Stimulated activated CD4-positive, alpha-beta T cell treated with anti-CD3 and anti-CD28 coated beads, Interleukin-2, amount 100 ng/mL, for 4 hours (primary cell): ENCODE results near the gene CYP2A7.
"Not testable (repeated sequence)": the region's sequence is repeated elsewhere in the genome, so short reads cannot be mapped to it uniquely, and the experiment has no call there.

Source experiments
- DNase-seq: peaks from one replicate; pipeline ENCODE4 v3.0.0-alpha.2; 2020; ENCODE audit warnings: low read depth

The CYP2A7 gene

GRCh38 chr19:40842997-40843652, 38.9 kb downstream of the CYP2A7 start:
- DNase-seq: not testable (repeated sequence)

- not testable (repeated sequence) for DNase-seq
These were observed 40.0 kb downstream of the CYP2A7 start for GRCh38 chr19:40842012-40842411.

GRCh38 chr19:40838477-40838876, 43.6 kb downstream of the CYP2A7 start:
- DNase-seq: not testable (repeated sequence)

GRCh38 chr19:40836754-40837429, 45.1 kb downstream of the CYP2A7 start:
- no peak for DNase-seq

- DNase-seq: not testable (repeated sequence)
These were observed 48.1 kb downstream of the CYP2A7 start for GRCh38 chr19:40833728-40834533.

GRCh38 chr19:40832431-40832790, 49.6 kb downstream of the CYP2A7 start:
- DNase-seq: not testable (repeated sequence)

- no peak for DNase-seq
These were observed 50.3 kb downstream of the CYP2A7 start for GRCh38 chr19:40831502-40832430.

GRCh38 chr19:40830741-40831140, 51.3 kb downstream of the CYP2A7 start:
- not testable (repeated sequence) for DNase-seq

GRCh38 chr19:40829205-40829604, 52.8 kb downstream of the CYP2A7 start:
- DNase-seq: no peak

GRCh38 chr19:40827386-40828247, 54.4 kb downstream of the CYP2A7 start:
- no peak for DNase-seq

- DNase-seq: not testable (repeated sequence)
These were observed 55.2 kb downstream of the CYP2A7 start for GRCh38 chr19:40826699-40827385.

- not testable (repeated sequence) for DNase-seq
These were observed 55.7 kb downstream of the CYP2A7 start for GRCh38 chr19:40826312-40826698.

GRCh38 chr19:40825460-40826095, 56.5 kb downstream of the CYP2A7 start:
- DNase-seq: not testable (repeated sequence)
